HG03342 (cell line): ENCODE data around the gene PROSER3.

Experiments used
- ATAC-seq: cut with Tn5 transposase; IDR thresholded peaks from one replicate; pipeline ENCODE4 v1.9.1; 2021; ENCODE audit warnings: mild to moderate bottlenecking, moderate library complexity; ENCODE audit not compliant: unreplicated experiment

Gene PROSER3

DNA sequence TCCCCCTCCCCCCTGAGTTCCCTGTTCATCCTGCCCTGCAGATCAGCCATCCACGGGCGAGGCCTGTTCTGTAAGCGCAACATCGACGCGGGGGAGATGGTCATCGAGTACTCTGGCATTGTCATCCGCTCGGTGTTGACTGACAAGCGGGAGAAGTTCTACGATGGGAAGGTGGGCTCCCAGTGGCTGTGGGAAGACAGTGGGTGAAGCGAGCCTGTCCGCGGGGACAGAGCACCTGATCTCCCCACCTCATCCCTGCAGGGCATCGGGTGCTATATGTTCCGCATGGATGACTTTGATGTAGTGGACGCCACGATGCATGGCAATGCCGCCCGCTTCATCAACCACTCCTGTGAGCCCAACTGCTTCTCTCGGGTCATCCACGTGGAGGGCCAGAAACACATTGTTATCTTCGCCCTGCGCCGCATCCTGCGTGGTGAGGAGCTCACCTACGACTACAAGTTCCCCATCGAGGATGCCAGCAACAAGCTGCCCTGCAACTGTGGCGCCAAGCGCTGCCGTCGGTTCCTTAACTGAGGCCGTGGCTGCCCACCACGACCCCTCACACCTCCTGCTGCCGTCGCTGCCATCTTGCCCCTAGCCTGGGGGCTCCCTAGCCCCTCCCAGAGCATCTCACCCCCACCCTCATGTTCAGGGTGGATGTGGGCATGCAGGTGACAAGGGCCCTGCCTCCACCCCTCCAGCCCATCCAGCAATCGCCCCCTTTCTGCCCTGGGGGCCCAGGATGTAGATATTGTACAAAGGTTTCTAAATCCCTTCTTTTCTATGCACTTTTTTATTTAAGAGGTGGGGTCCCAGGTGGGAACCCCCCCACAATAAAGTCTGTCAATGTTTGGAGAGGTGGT lies 19.7 kb upstream of the PROSER3 start:
- no peak for ATAC-seq

DNA sequence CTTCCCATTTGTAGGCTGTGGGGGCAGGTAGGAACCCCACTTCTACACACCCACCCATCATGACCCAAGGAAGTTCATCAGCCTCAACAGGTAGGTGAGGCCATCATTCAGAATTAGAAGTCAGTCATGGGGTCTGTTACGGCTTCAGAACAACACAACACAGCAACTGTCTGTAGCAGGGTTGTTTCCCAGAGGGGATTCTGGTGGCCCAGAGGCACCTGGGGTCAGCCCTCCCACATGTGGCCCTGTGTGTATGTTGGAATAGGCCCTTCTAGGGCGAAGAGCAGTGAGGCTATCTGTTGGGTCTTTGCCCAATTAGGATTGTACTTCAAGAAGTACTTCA lies 19.1 kb upstream of the PROSER3 start:
- ATAC-seq = no peak

DNA sequence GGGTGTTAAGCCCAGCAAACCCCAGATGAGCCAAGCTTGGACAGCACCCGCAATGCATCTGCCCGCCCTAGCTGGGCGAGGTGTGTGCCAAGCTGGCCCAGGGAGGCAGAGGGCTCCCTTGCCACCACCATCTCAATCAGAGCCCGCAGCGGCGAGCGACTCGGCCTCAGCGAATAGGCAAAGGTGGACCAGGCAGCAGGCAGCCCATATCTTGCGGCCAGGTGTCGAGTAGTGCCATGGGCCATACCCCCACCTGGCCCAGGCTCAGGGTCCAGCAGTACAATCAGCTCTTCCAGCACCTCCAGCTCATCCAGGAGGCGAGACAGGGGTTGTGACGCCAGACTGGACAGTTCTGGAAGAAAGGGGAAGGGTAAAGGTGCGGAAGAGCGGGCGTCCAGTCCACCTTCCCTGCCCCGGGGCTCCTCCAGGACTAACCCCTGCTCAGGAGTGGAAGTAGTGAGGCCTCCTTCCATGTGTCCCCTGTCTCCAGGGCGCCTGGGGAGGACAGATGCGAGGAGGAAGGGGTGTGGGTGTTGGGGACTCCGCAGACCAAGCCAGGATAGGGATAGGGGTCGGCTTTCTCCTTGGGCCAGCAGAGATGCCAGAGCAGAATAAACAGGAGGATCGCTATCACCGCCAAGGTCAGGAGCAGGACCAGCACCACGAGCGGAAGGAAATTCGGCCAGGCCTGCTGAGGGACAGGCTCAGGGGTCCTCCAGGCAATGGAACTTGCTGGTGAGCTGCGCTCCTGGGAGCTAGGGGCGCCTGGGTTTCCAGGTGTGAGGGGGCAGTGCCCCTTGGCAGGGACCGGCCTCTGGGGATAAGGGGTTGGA lies 18.5 kb upstream of the PROSER3 start:
- ATAC-seq = no peak

DNA sequence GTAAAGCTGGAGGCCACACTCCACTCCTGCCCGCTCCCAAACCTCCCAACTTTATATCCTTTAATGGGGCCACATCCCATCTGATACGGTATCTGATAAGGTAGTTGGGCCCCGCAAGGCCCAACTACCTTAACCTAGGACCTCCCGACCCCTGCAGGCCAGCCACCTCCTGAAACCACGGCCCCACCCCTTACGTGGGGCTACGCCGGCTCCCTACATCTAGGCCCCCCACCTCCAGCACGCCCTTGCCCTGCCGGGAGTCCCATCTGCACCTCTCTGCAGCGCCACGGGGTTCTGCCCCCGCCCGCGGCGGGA lies 17.9 kb upstream of the PROSER3 start:
- peak; percentile 13 for ATAC-seq

DNA sequence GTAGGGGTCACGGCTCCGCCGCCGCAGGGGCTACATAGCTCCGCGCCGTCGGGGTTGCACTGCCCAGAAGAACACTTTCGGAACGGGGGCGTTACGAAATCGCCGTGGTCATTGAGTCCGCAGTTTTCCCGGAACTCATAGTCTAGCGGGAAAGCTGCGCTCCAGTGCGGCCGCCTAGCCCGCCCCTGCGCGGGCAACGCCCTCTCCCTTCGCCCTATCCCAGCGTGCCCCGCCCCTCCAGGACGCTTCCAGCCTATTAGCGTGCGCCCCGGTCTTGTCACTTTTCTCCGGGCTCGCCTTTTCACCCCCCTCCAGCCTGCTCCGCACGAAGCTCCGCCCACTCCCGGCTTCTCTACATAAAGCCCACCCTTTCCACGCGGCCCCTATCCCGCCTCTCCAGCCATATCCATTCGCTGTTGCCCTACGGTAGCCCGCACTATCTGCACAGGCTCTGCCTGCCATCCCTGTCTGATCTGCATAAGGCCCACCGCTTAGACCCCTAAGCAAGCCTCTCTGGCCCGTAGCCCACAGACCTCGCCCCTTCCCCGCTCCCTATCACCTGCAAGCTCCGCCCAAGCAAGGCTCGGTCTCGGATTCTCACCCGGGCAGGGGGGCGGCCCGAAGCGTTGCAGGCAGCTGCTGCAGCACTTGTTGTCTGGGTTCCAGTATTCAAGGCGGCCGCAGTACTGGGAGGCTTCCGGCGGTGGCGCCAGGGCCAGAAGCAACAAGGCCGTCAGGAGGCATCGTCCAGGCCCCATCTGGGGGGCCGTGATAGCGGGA lies 17.4 kb upstream of the PROSER3 start:
- ATAC-seq = peak; percentile 51

DNA sequence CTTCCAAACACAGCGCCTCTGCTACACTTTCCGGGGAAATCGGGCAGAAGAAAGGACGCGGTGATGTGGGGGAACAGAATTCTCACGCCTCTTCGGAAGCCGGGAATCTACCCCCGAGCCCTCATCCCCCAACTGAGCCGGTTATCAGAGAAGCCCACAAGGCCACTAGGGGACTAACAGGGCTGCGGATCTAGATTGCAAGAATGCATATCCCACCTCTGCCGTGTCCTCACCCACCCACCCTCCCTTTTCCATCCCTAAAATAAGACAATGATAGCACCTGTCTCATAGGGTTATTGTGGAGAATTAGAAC lies 16.8 kb upstream of the PROSER3 start:
- ATAC-seq = no peak

DNA sequence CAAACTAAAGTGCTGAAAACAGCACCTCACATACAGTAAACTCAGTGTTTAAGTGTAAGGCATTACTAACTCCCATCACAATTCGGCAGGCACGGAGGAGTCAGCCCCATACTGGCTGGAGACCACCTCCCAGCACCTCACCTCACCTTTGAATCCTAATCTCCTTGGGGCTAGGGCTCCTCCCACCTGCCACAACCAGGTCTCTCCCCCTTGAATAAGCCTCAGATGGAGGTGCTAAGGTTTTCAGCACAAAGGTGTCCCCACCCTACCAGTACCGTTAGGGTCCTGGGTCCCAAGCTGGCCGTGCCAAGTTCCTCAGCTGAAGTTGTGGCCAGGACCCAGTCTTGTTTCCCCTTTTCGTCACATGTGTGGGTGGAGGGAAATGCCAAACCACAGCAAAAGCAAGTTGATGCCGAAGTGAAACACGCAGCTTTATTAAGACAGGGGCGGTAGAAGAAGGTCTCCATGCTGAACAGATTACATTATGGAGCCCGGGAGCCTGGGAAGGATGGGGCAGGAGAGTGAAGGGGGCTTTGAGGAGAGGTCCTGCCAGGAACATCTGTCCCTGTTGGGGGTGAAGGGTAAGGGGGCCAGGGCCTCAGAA lies 15.8 kb upstream of the PROSER3 start, which contains the start of gene IGFLR1:
IGFLR1 (minus strand) TSS at position 332 of the 604 bp plus-strand sequence. CDS start 1,272 bp downstream, outside the sequence.
- ATAC-seq = no peak

DNA sequence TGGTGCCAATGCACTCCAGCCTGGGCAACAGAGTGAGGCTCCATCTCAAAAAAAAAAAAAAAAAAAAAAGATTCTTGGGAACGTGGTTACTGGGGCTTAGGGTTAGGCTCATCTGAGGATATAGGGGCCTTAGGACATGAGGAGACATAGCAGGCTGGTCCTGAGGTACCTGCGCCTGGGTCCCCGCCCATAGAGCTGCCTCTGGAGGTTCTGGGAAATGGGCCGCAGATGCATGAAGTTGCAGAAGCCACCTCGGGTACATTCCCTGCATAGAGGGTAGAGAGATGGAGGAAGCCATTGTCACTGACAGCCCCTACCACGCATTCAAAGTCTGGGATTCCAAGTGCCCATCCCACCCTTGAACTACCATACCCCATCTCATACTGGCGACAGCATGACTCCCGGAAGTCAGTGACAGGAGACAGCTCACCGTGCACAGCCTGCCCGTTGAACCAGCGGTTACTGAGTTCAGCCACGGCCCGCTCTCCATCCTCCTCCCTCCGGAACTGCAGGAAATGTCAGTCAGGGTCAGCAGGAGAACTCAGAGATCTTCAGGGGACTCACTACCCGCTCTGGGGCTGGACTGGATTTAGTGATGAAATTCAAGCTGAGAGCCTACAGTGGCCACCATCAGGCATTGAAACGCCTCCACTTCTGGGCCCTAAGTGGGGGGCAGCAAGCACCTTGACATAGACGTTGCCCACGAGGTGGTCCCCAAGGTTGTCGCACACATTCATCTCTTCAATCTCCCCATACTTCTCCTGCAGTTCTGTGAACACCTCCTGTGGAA lies 14.1 kb upstream of the PROSER3 start:
- ATAC-seq = no peak

DNA sequence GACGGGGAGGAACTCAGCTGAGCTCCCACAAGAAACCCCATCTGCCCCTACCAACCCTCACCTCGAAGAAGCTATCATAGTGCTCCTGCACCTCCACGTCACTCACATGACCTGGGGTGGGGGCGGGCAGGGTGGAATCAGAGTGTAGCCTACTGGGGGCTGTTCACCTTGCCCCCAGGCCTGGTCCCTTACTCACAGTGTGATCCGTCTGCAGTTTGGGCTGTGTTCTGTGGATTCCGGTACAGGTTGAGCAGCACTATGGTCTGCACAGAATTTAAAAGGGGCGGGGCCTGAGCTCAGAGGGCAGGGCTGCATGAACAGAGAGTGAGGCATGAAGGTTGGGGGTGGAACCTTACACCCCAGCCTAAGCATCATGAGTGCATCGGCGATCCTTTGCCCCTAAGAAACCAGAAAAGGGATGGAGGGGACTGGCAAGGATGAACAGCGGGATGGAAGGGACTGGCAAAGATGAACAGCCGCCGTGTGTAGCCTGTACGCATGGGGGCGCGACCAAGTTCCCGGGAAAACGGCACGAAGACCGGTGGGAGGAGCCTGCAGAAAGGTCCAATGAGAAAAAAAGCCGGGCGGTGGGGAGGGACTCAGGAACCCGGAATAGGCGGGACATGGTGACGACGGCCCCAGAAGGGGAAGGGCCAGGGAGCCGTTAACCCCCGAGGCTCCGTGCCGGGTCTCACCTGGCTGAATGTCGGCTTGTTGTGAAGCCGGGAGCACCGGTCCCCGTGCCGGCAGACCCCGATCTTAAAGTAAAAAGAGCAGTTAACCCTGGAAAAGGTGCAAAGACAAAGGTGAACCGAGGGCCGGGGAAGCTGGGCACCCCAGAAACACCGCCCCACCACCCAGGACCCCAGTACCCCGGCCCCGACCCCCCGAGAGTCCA lies 13.3 kb upstream of the PROSER3 start:
- ATAC-seq = peak; percentile 23

DNA sequence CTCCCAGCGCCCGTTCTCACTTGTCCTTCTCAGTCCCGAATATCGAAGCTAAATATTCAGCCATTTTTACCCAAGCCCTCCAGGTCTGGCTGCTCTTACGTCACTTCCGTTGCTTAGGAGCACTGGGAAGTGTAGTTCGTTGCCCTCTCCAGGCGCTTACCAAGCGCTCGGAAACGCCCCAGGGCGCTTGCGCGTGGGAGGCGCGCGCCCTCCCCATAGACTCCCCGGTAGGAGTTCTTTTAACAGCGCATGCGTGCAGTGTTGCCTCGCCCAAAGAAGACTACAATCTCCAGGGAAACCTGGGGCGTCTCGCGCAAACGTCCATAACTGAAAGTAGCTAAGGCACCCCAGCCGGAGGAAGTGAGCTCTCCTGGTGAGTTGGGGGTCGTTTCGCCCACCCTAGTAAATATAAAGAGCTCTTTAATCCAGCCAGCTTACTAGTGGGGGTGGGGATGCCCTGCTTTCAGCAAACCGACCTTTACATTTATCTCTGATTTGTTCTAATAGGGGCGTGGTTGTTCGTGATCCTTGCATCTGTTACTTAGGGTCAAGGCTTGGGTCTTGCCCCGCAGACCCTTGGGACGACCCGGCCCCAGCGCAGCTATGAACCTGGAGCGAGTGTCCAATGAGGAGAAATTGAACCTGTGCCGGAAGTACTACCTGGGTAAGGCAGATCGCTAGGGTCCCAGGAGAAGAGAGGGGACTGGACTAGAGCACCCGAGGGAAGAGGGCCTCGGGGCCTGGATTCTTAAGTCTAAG lies 12.5 kb upstream of the PROSER3 start, which contains the start of the genes PSENEN and U2AF1L4:
PSENEN (plus strand) TSS at position 324 of the 759 bp plus-strand sequence; CDS start at position 604, 280 bp downstream.
U2AF1L4 (minus strand) TSS at position 91 of the 759 bp plus-strand sequence; CDS start at position 64, 27 bp downstream.
- ATAC-seq = peak; percentile 40

DNA sequence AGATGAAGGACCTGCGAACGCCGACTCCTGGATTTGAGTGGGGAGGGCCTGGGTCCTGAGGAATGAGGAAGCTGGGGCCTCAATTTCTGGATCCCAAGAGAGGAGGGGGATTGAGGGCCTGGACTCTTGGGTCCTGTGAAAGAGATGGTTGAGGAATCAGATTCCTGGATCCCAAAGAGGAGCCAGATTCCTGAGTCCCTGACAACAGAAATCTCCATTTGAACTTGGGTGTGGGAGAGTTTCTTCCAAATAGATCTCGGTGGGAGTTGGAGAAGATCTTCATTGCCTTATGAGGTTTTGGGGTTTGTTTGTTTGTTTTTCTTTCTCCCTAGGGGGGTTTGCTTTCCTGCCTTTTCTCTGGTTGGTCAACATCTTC lies 11.9 kb upstream of the PROSER3 start:
- no peak for ATAC-seq

DNA sequence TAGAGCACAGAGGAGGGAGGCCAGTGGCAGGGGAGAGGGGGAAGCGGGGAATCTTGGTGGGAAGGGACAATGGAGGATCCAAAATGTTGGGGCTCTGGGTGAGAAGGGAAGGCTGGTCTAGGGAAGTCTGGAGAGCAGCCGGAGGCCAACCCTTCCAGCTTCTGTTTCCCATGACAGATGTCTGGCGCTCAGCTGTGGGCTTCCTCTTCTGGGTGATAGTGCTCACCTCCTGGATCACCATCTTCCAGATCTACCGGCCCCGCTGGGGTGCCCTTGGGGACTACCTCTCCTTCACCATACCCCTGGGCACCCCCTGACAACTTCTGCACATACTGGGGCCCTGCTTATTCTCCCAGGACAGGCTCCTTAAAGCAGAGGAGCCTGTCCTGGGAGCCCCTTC lies 11.4 kb upstream of the PROSER3 start:
- ATAC-seq = no peak

DNA sequence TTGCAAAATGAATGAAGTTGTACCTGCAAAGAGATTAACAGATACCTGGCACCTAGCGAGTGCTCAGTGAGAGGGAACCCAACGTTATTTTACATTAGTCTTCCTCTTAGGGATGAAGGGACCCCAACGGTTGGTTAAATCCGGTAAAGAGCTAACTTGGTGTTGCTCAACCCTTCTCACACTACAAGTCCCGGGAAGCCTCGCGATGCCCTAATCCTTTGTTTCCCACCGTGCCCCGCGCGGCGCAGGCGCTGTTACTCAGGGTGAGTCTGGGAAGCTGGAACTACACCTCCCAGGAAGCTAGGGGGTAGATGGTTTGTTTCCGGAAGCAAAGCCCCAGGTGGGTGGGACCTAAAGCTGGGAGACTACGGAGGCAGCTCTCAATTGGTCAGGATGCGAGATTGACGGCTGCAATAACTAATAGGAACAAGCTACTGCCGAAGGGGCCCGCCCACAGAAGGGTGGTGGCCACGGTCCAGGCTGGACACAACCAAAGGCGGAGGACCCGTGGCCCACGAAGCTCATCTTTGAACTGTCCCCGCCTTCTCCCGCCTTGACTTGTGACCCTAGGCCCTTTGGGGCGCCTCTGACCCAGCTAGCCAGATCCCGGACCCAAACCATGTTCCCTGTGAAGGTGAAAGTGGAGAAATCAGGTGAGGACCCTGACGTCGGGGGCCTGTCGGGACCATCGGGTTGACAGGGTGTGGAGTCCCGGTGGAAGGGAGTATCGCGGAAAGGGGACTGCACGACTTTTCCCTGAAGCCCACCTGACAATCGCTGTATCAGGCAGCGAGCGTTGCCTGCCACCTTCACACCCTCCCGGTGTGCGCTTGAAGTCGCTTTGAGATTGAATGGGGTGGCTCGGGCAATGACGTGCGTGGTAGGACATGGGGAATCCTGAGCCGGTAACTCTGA lies 9.6 kb upstream of the PROSER3 start, which contains the start of gene LIN37:
LIN37 (plus strand) TSS at position 471 of the 915 bp plus-strand sequence; CDS start at position 620, 149 bp downstream.
- peak; percentile 72 for ATAC-seq

DNA sequence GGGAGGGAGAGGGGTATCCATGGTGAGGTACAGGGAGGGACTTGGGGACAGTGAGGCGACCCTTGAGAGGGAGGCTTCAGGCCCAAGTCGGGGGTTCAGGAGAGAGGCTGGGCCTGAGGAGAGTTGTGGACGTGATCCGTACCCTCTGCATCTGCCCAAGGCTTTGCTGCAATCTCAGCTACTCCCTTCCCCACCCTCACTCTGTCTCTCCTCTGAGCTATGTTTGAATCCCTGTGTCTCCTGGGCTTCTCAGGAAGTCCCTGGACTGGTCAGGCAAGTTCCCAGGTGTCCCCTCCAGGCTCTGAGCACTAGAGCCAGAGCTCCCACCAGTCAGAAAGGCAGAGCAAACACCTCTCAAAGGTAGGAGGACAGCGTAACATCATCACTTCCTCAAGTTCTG lies 7.8 kb upstream of the PROSER3 start:
- ATAC-seq = no peak

DNA sequence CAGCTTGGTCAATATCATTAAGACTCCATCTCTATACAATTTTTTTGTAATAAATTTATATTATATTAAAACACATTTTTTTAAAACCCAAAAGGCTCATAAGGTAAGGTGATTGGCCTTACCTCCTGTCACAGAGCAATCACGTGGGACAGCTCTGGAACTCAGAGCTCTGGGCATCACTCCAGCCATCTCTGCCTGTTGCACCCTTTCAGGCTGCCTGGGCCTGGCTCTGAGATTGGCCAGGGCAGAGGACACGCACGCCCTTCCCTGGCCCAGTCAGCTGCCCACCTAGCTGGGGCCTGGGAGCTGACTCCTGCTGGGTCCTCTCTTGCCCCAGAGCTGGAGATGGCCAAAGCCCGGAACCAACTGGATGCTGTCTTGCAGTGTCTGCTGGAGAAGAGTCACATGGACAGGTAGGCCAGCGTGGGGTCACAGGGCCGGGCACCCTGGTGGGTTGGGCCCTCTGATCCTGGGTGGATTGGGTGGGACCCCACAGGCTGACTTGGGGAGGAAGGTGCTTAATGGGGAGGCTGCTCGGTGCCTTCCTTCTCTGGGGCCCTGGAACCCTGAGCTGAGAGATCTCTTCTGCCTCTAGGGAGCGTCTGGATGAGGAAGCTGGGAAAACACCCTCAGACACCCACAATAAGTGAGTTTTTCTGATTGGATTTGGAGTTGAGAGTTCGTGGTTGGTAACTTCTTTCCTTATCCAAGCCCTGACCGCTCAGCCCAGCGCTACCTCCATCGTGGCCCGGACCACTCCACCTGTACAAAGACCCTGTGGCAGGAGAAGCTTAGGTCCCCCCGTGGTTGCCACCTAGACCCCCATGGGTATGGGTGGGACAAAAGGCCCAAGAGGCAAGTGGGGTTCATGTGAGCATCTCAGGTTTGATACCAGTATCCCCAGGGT lies 5.9 kb upstream of the PROSER3 start:
- ATAC-seq = no peak

DNA sequence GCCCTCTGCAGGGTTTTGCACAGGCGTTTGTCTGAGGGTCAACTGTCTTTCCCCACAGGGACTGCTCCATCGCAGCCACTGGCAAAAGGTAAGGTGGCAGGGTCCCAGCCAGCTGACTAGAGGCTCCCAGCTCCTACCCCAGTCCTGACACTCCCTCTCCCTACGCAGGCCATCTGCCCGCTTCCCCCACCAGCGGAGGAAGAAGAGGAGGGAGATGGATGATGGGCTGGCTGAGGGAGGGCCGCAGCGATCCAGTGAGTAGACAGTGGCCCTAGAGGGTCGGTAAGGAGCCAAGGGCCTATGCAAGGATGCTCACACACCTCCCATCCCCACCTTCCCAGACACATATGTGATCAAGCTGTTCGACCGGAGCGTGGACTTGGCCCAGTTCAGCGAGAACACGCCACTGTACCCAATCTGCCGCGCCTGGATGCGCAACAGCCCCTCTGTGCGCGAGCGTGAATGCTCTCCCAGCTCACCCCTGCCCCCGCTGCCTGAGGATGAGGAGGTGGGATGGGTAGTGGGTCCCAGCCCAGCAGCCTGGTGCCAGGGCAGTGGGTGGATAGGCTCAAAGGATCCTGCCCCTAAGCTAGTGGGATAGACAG lies 5.1 kb upstream of the PROSER3 start:
- ATAC-seq = no peak
